Immature natural killer cell (primary cell): Measurements from ENCODE around the gene CD58. TPM values are rescaled to one million over a fixed set of nuclear protein-coding genes. Genes with fewer than 3 reads are reported as not detected.
"Not testable (repeated sequence)": the region's sequence is repeated elsewhere in the genome, so short reads cannot be mapped to it uniquely, and the experiment has no call there.

Experiments
- DNase-seq, 3 donors: peaks; one replicate each; pipeline ENCODE4 v3.0.0; 2022; ENCODE audit warnings: mixed read lengths in 1 of 3
- H3K27ac Mint-ChIP-seq, 6 donors: one replicate each; pipeline ENCODE4 v1.8.0; 2020; ENCODE audit warnings: mixed read lengths in 6 of 6, mild to moderate bottlenecking in 5 of 6, inconsistent platforms in 4 of 6, moderate library complexity in 3 of 6
- H3K27me3 Mint-ChIP-seq, 3 donors: one replicate each; pipeline ENCODE4 v1.8.0; 2020 to 2021; ENCODE audit warnings: low read depth in 3 of 3, mild to moderate bottlenecking in 3 of 3, mixed read lengths in 3 of 3, moderate library complexity in 3 of 3, inconsistent platforms in 1 of 3
- H3K36me3 Mint-ChIP-seq, 3 donors: one replicate each; pipeline ENCODE4 v1.8.0; 2020; ENCODE audit warnings: mixed read lengths in 3 of 3, inconsistent platforms in 2 of 3, mild to moderate bottlenecking in 2 of 3
- H3K4me1 Mint-ChIP-seq, 2 donors: one replicate each; pipeline ENCODE4 v1.8.0; 2020; ENCODE audit warnings: inconsistent platforms in 2 of 2, mild to moderate bottlenecking in 2 of 2, mixed read lengths in 2 of 2, moderate library complexity in 1 of 2
- H3K4me3 Mint-ChIP-seq, 5 donors: one replicate each; pipeline ENCODE4 v1.8.0; 2020; ENCODE audit warnings: mild to moderate bottlenecking in 5 of 5, mixed read lengths in 5 of 5, inconsistent platforms in 3 of 5, moderate library complexity in 3 of 5
- H3K9me3 Mint-ChIP-seq, 6 donors: one replicate each; pipeline ENCODE4 v1.8.0; 2020; ENCODE audit warnings: mild to moderate bottlenecking in 6 of 6, mixed read lengths in 6 of 6, inconsistent platforms in 4 of 6, moderate library complexity in 3 of 6
- polyA plus RNA-seq, 3 donors: library from polyadenylated mRNA; unstranded; fragments of 300-500 nt; fragmentation: Illumina TruSeq; gene quantifications; one replicate each; pipeline ENCODE4 v1.2.3, GENCODE V29; 2021

CD58 gene
- polyA plus RNA-seq, 3 donors from 2014 or later = 68.6 to 112 (median 69.9) TPM

- H3K27me3 Mint-ChIP-seq = not testable (repeated sequence)
Observed at GRCh38 chr1:116598420-116599036, 27.7 kb upstream of the CD58 start.

GRCh38 chr1:116597388-116597787 is 26.6 kb upstream of the CD58 start:
- H3K27ac Mint-ChIP-seq, DNase-seq, H3K36me3 Mint-ChIP-seq, H3K4me3 Mint-ChIP-seq, H3K9me3 Mint-ChIP-seq, H3K27me3 Mint-ChIP-seq: not testable (repeated sequence)
- peaks cover 4 to 11% of the 10 kb centered on the region in 2 donors for H3K4me1 Mint-ChIP-seq

More at GRCh38 chr1:116598420-116599036, 27.7 kb upstream of the CD58 start:
- not testable (repeated sequence) for H3K27ac Mint-ChIP-seq, H3K36me3 Mint-ChIP-seq, H3K9me3 Mint-ChIP-seq, H3K4me3 Mint-ChIP-seq, DNase-seq
- peaks cover 4 to 11% of the 10 kb centered on the region in 2 donors for H3K4me1 Mint-ChIP-seq

GRCh38 chr1:116596742-116597307 is 26.0 kb upstream of the CD58 start:
- H3K27ac Mint-ChIP-seq, H3K27me3 Mint-ChIP-seq, H3K9me3 Mint-ChIP-seq, H3K4me3 Mint-ChIP-seq, DNase-seq, H3K36me3 Mint-ChIP-seq: not testable (repeated sequence)
- H3K4me1 Mint-ChIP-seq = peaks cover 4 to 11% of the 10 kb centered on the region in 2 donors

GRCh38 chr1:116595946-116596741 is 25.3 kb upstream of the CD58 start:
- not testable (repeated sequence) for H3K27ac Mint-ChIP-seq, H3K36me3 Mint-ChIP-seq, H3K9me3 Mint-ChIP-seq, H3K27me3 Mint-ChIP-seq
- peak overlapping the region in 2 of 5 donors; percentile 5 to 51 for H3K4me3 Mint-ChIP-seq
- DNase-seq = peak; percentile 35 to 50 (median 39)
- H3K4me1 Mint-ChIP-seq = peaks cover 4 to 11% of the 10 kb centered on the region in 2 donors

- not testable (repeated sequence) for DNase-seq, H3K36me3 Mint-ChIP-seq, H3K27me3 Mint-ChIP-seq, H3K27ac Mint-ChIP-seq, H3K4me3 Mint-ChIP-seq, H3K9me3 Mint-ChIP-seq
- H3K4me1 Mint-ChIP-seq = peaks cover 9 to 18% of the 10 kb centered on the region in 2 donors
Observed at GRCh38 chr1:116595065-116595840, 24.4 kb upstream of the CD58 start.

- H3K4me1 Mint-ChIP-seq = peaks cover 21 to 30% of the 10 kb centered on the region in 2 donors
- H3K27me3 Mint-ChIP-seq, H3K9me3 Mint-ChIP-seq, H3K4me3 Mint-ChIP-seq, H3K36me3 Mint-ChIP-seq, DNase-seq, H3K27ac Mint-ChIP-seq: not testable (repeated sequence)
Observed at GRCh38 chr1:116593977-116594376, 23.2 kb upstream of the CD58 start.

- H3K4me3 Mint-ChIP-seq, H3K27ac Mint-ChIP-seq, H3K27me3 Mint-ChIP-seq, H3K9me3 Mint-ChIP-seq, H3K36me3 Mint-ChIP-seq, DNase-seq: not testable (repeated sequence)
- peaks cover 21 to 30% of the 10 kb centered on the region in 2 donors for H3K4me1 Mint-ChIP-seq
Observed at GRCh38 chr1:116593401-116593800, 22.6 kb upstream of the CD58 start.

- H3K27ac Mint-ChIP-seq = peak overlapping the region in 1 of 6 donors; percentile 62
- H3K9me3 Mint-ChIP-seq, H3K4me3 Mint-ChIP-seq, DNase-seq, H3K36me3 Mint-ChIP-seq: not testable (repeated sequence)
- H3K27me3 Mint-ChIP-seq = peaks cover 10 to 12% (median 10%) of the 10 kb centered on the region in 3 donors
- H3K4me1 Mint-ChIP-seq = peaks cover 26 to 30% of the 10 kb centered on the region in 2 donors
Observed at GRCh38 chr1:116591951-116592605, 21.3 kb upstream of the CD58 start.

GRCh38 chr1:116591006-116591950 is 20.5 kb upstream of the CD58 start:
- peaks cover 26 to 30% of the 10 kb centered on the region in 2 donors for H3K4me1 Mint-ChIP-seq
- peaks cover 10 to 12% (median 10%) of the 10 kb centered on the region in 3 donors for H3K27me3 Mint-ChIP-seq
- DNase-seq, H3K4me3 Mint-ChIP-seq, H3K36me3 Mint-ChIP-seq, H3K9me3 Mint-ChIP-seq: not testable (repeated sequence)
- peak overlapping the region in 1 of 6 donors; percentile 66 for H3K27ac Mint-ChIP-seq

- DNase-seq = peak; percentile 35 to 62 (median 61)
- H3K36me3 Mint-ChIP-seq, H3K9me3 Mint-ChIP-seq: not testable (repeated sequence)
- Mint-ChIP-seq H3K4me3 (peak overlapping the region; percentile 34 to 71 (median 63)), H3K4me1 (peaks cover 22% of the 10 kb centered on the region in 2 donors), H3K27me3 (peaks cover 9 to 15% (median 10%) of the 10 kb centered on the region in 3 donors), H3K27ac (peak overlapping the region in 5 of 6 donors; percentile 28 to 88 (median 66))
Observed at GRCh38 chr1:116590359-116591005, 19.7 kb upstream of the CD58 start.

- not testable (repeated sequence) for DNase-seq, H3K9me3 Mint-ChIP-seq, H3K36me3 Mint-ChIP-seq
- H3K4me3 Mint-ChIP-seq = peak overlapping the region in 3 of 5 donors; percentile 12 to 49 (median 18)
- peak overlapping the region in 1 of 6 donors; percentile 77 for H3K27ac Mint-ChIP-seq
- H3K27me3 Mint-ChIP-seq = peaks cover 9 to 16% (median 12%) of the 10 kb centered on the region in 3 donors
- H3K4me1 Mint-ChIP-seq = peaks cover 20 to 22% of the 10 kb centered on the region in 2 donors
Observed at GRCh38 chr1:116589101-116589735, 18.4 kb upstream of the CD58 start.
